Endothelial cell (in vitro differentiated cells): ENCODE measurements around the gene PDZD2. TPM values are rescaled to one million over a fixed set of nuclear protein-coding genes. Genes with fewer than 3 reads are reported as not detected.
A peak's percentile ranks its signal among the peaks of the same experiment; 100 is the strongest.

ENCODE experiments used
- DNase-seq: peaks from one replicate; pipeline ENCODE4 v3.0.0; 2021; ENCODE audit warnings: low spot score
- H3K27ac Mint-ChIP-seq: one replicate; pipeline ENCODE4 v1.8.0; 2021; ENCODE audit warnings: mixed read lengths, inconsistent platforms; ENCODE audit not compliant: unreplicated experiment
- H3K27me3 Mint-ChIP-seq: one replicate; pipeline ENCODE4 v1.8.0; 2021; ENCODE audit warnings: mild to moderate bottlenecking, moderate library complexity, mixed read lengths, inconsistent platforms; ENCODE audit not compliant: unreplicated experiment
- H3K36me3 Mint-ChIP-seq: one replicate; pipeline ENCODE4 v1.8.0; 2021; ENCODE audit warnings: mild to moderate bottlenecking, low read depth, mixed read lengths, inconsistent platforms; ENCODE audit not compliant: unreplicated experiment
- H3K4me1 Mint-ChIP-seq: one replicate; pipeline ENCODE4 v1.8.0; 2021; ENCODE audit warnings: mild to moderate bottlenecking, mixed read lengths, inconsistent platforms; ENCODE audit not compliant: unreplicated experiment
- H3K4me3 Mint-ChIP-seq: one replicate; pipeline ENCODE4 v1.8.0; 2021; ENCODE audit warnings: mild to moderate bottlenecking, mixed read lengths, inconsistent platforms; ENCODE audit not compliant: unreplicated experiment
- H3K9me3 Mint-ChIP-seq: one replicate; pipeline ENCODE4 v1.8.0; 2021; ENCODE audit warnings: mixed read lengths, inconsistent platforms; ENCODE audit not compliant: unreplicated experiment
- CTCF ChIP-seq: fragments of 200-600 bp; sonication (generic); IDR thresholded peaks from one replicate; pipeline ENCODE4 v1.5.0; 2021; ENCODE audit warnings: antibody characterized with exemption; ENCODE audit not compliant: unreplicated experiment
- total RNA-seq: library from RNA; stranded (reverse); fragmentation: NEBNext Ultra II Directional; extraction: Animal tissue kit (Norgen Biotek cat#: 25700); gene quantifications from one replicate; pipeline ENCODE4 v1.2.1, GENCODE V29; 2021; ENCODE audit not compliant: unreplicated experiment

Gene PDZD2
- total RNA-seq, 1 donor from 2014 or later = 71.1 TPM

- Mint-ChIP-seq H3K27ac (no peak overlapping the region), H3K9me3 (no peaks in the 10 kb centered on the region), H3K4me1 (no peaks in the 10 kb centered on the region), H3K4me3 (no peak overlapping the region), H3K27me3 (no peaks in the 10 kb centered on the region), H3K36me3 (peaks cover 53% of the 10 kb centered on the region)
- DNase-seq = no peak
- TF ChIP-seq CTCF = no peak
These were observed 422.3 kb downstream of the PDZD2 start for GRCh38 chr5:32061236-32061635.

- Mint-ChIP-seq H3K27ac (no peak overlapping the region), H3K27me3 (peaks cover 5% of the 10 kb centered on the region), H3K4me3 (peak overlapping the region; percentile 21), H3K36me3 (peaks cover 47% of the 10 kb centered on the region), H3K9me3 (no peaks in the 10 kb centered on the region), H3K4me1 (no peaks in the 10 kb centered on the region)
- no peak for DNase-seq
- TF ChIP-seq CTCF = no peak
These were observed 427.5 kb downstream of the PDZD2 start for GRCh38 chr5:32066448-32066847.

- Mint-ChIP-seq H3K4me3 (no peak overlapping the region), H3K9me3 (no peaks in the 10 kb centered on the region), H3K4me1 (no peaks in the 10 kb centered on the region), H3K36me3 (peaks cover 53% of the 10 kb centered on the region), H3K27ac (no peak overlapping the region), H3K27me3 (peaks cover 5% of the 10 kb centered on the region)
- DNase-seq = no peak
- TF ChIP-seq CTCF = no peak
These were observed 429.0 kb downstream of the PDZD2 start for GRCh38 chr5:32067774-32068470.

- no peak for DNase-seq
- TF ChIP-seq CTCF = no peak
- Mint-ChIP-seq H3K36me3 (peaks cover 52% of the 10 kb centered on the region), H3K4me3 (no peak overlapping the region), H3K27me3 (peaks cover 5% of the 10 kb centered on the region), H3K27ac (no peak overlapping the region), H3K9me3 (no peaks in the 10 kb centered on the region), H3K4me1 (no peaks in the 10 kb centered on the region)
These were observed 429.6 kb downstream of the PDZD2 start for GRCh38 chr5:32068561-32068960.

- Mint-ChIP-seq H3K27me3 (peaks cover 5% of the 10 kb centered on the region), H3K4me3 (no peak overlapping the region), H3K36me3 (peaks cover 48% of the 10 kb centered on the region), H3K9me3 (no peaks in the 10 kb centered on the region), H3K27ac (no peak overlapping the region), H3K4me1 (no peaks in the 10 kb centered on the region)
- TF ChIP-seq CTCF = no peak
- no peak for DNase-seq
These were observed 430.5 kb downstream of the PDZD2 start for GRCh38 chr5:32069396-32069795.
